ENCODE data around the gene RIT2. TPM values are rescaled to one million over a fixed set of nuclear protein-coding genes. Genes with fewer than 3 reads are reported as not detected.

Gene RIT2
- polyA plus RNA-seq, 4 donors: 0.27 TPM; not detected in 3

DNA sequence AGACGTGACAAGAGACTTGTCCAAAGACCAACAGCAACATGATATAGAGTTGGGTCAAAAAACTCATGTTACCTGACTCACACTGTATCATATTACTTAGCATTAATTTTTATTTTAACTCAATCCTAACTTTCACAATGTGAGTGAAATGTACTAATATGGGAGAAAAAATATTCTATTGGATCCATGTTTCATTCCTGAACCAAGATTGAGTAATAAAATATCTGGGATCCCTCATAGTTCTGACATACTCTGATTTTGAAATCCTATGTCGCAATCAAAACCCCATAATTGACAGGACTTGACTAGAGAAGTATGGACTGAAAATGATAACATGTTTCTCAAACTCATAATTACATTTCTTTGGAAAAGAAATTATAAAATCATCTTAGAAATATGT, 190.4 kb downstream of the RIT2 start:
- no peak overlapping the region for H3K4me3 ChIP-seq (ENCODE audit: low read depth in 1 of 3, low read length in 3 of 3)
- H3K36me3 ChIP-seq (ENCODE audit: control insufficient read depth in 3 of 3, insufficient read depth in 2 of 3, low read depth in 1 of 3, low read length in 3 of 3): no peaks in the 10 kb centered on the region
- no peaks in the 10 kb centered on the region for H3K4me1 ChIP-seq (ENCODE audit: control insufficient read depth in 3 of 3, insufficient read depth in 2 of 3, low read depth in 1 of 3, low read length in 2 of 3)
- H3K9me3 ChIP-seq (ENCODE audit: control insufficient read depth in 2 of 2, insufficient read depth in 1 of 2, low read depth in 1 of 2, low read length in 1 of 2): no peaks in the 10 kb centered on the region
- no peaks in the 10 kb centered on the region for H3K27me3 ChIP-seq (ENCODE audit: control insufficient read depth in 3 of 3, insufficient read depth in 3 of 3, low read length in 3 of 3)
- FAIRE-seq (no peak), DNase-seq (no peak)
- H3K27ac ChIP-seq (ENCODE audit: low read depth in 1 of 3, low read length in 2 of 3): no peak overlapping the region
- WGBS, 3 donors: 58 to 79% (median 58%) methylated on average over 2 of the region's 2 CpGs

DNA sequence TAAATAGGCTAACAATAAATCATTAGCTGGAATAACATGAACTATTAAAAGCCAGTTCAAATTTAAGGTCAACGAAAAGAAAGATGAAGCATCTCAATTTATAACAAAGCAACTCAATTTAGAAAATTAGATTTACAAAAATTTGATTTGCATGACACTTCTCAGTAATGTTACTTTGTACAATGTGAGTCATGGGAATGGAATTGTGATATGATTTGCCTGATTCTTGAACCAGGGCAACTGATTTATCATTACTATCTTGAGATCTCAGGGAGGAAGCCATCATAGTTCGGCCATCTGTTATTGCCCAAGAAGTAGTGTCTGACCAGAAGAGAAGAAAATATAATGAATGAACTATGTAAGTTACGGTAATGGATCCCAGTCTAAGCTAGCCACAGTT, 193.1 kb downstream of the RIT2 start:
- Histone ChIP-seq H3K4me3 (ENCODE audit: low read depth in 1 of 3, low read length in 3 of 3) (no peak overlapping the region), H3K9me3 (ENCODE audit: control insufficient read depth in 2 of 2, insufficient read depth in 1 of 2, low read depth in 1 of 2, low read length in 1 of 2) (no peaks in the 10 kb centered on the region), H3K27me3 (ENCODE audit: control insufficient read depth in 3 of 3, insufficient read depth in 3 of 3, low read length in 3 of 3) (no peaks in the 10 kb centered on the region), H3K36me3 (ENCODE audit: control insufficient read depth in 3 of 3, insufficient read depth in 2 of 3, low read depth in 1 of 3, low read length in 3 of 3) (no peaks in the 10 kb centered on the region), H3K27ac (ENCODE audit: low read depth in 1 of 3, low read length in 2 of 3) (no peak overlapping the region), H3K4me1 (ENCODE audit: control insufficient read depth in 3 of 3, insufficient read depth in 2 of 3, low read depth in 1 of 3, low read length in 2 of 3) (no peaks in the 10 kb centered on the region)
- 73 to 78% (median 75%) methylated on average over 3 of the region's 3 CpGs for WGBS, 3 donors
- no peak for FAIRE-seq
- DNase-seq: no peak

DNA sequence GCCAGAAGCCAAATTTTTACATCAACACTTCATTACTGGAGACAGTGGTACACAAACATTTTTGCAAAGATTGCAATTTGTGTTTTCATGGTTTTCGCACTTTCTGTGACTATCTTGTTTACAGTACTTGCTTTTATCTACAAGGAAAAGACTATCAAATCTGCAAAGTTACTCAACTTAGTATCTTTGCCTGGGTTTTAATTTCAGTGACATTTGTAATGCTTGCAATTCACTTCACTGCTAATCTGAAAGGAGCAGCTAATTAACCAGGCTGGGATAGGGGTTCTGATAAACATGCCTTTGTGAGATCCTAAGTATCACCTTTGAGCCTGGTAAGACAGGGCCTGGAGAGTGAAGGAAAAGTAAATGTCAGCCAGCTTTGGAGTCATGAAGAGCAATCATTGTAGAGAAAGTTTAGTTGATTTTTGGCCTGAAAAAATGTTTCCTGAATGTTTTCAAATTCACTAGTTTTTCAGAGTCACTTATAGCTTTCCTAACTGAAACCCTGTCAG, 194.2 kb downstream of the RIT2 start:
- Histone ChIP-seq H3K4me3 (ENCODE audit: low read depth in 1 of 3, low read length in 3 of 3) (no peak overlapping the region), H3K36me3 (ENCODE audit: control insufficient read depth in 3 of 3, insufficient read depth in 2 of 3, low read depth in 1 of 3, low read length in 3 of 3) (no peaks in the 10 kb centered on the region), H3K27me3 (ENCODE audit: control insufficient read depth in 3 of 3, insufficient read depth in 3 of 3, low read length in 3 of 3) (no peaks in the 10 kb centered on the region), H3K4me1 (ENCODE audit: control insufficient read depth in 3 of 3, insufficient read depth in 2 of 3, low read depth in 1 of 3, low read length in 2 of 3) (no peaks in the 10 kb centered on the region), H3K27ac (ENCODE audit: low read depth in 1 of 3, low read length in 2 of 3) (no peak overlapping the region), H3K9me3 (ENCODE audit: control insufficient read depth in 2 of 2, insufficient read depth in 1 of 2, low read depth in 1 of 2, low read length in 1 of 2) (no peaks in the 10 kb centered on the region)
- FAIRE-seq (no peak), DNase-seq (peak in 1 of 2 donors; percentile 5)
- 46 to 76% (median 61%) methylated on average over 1 of the region's 1 CpG for WGBS, 3 donors

DNA sequence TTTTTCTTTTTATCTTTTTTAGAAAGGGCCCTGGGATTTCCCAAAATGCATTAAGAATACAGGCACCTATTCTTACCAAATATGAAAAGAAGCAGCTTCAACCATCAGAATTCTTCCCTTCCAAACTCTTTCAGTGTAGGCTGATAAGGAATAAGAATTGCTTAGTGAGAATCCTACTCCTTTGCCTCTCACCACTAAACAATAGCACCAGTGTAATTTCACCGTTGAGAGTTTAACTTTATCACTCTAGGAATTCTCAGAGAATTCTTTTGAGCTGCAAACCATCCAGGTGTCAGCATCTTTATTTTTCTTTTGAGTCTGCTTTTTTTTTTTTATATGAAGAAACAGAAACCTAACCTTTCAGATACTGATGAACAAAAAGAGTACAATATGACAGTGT, 194.9 kb downstream of the RIT2 start:
- no peak for DNase-seq
- 10 to 33% (median 18%) methylated on average over 1 of the region's 1 CpG for WGBS, 3 donors
- FAIRE-seq: no peak
- H3K4me3 ChIP-seq (ENCODE audit: low read depth in 1 of 3, low read length in 3 of 3): no peak overlapping the region
- H3K27me3 ChIP-seq (ENCODE audit: control insufficient read depth in 3 of 3, insufficient read depth in 3 of 3, low read length in 3 of 3): no peaks in the 10 kb centered on the region
- no peaks in the 10 kb centered on the region for H3K9me3 ChIP-seq (ENCODE audit: control insufficient read depth in 2 of 2, insufficient read depth in 1 of 2, low read depth in 1 of 2, low read length in 1 of 2)
- H3K27ac ChIP-seq (ENCODE audit: low read depth in 1 of 3, low read length in 2 of 3): no peak overlapping the region
- no peaks in the 10 kb centered on the region for H3K36me3 ChIP-seq (ENCODE audit: control insufficient read depth in 3 of 3, insufficient read depth in 2 of 3, low read depth in 1 of 3, low read length in 3 of 3)
- no peaks in the 10 kb centered on the region for H3K4me1 ChIP-seq (ENCODE audit: control insufficient read depth in 3 of 3, insufficient read depth in 2 of 3, low read depth in 1 of 3, low read length in 2 of 3)

DNA sequence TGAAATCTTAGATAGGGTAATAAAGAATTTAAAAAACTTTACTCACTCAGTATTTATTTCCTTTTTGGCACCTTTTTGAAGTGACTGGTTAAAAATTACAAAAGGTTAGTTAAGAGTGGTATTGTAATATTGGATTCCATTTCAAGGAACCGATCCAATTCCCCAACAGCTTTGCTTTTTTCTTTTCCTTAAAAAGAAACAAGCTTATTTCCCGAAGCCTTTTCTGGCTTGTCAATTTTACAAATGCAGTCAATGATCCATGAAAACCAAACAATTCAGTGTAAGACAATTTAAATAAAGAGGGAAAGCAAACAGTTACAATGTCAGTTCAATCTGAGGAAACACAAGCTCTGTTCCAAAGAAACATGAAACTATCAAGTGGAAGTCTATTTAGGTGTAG, 200.2 kb downstream of the RIT2 start:
- H3K4me1 ChIP-seq (ENCODE audit: control insufficient read depth in 3 of 3, insufficient read depth in 2 of 3, low read depth in 1 of 3, low read length in 2 of 3): no peaks in the 10 kb centered on the region
- H3K27ac ChIP-seq (ENCODE audit: low read depth in 1 of 3, low read length in 2 of 3): no peak overlapping the region
- DNase-seq: no peak
- no peaks in the 10 kb centered on the region for H3K36me3 ChIP-seq (ENCODE audit: control insufficient read depth in 3 of 3, insufficient read depth in 2 of 3, low read depth in 1 of 3, low read length in 3 of 3)
- WGBS, 3 donors: 20 to 41% (median 38%) methylated on average over 2 of the region's 2 CpGs
- H3K4me3 ChIP-seq (ENCODE audit: low read depth in 1 of 3, low read length in 3 of 3): no peak overlapping the region
- FAIRE-seq: no peak
- no peaks in the 10 kb centered on the region for H3K27me3 ChIP-seq (ENCODE audit: control insufficient read depth in 3 of 3, insufficient read depth in 3 of 3, low read length in 3 of 3)
- H3K9me3 ChIP-seq (ENCODE audit: control insufficient read depth in 2 of 2, insufficient read depth in 1 of 2, low read depth in 1 of 2, low read length in 1 of 2): no peaks in the 10 kb centered on the region

DNA sequence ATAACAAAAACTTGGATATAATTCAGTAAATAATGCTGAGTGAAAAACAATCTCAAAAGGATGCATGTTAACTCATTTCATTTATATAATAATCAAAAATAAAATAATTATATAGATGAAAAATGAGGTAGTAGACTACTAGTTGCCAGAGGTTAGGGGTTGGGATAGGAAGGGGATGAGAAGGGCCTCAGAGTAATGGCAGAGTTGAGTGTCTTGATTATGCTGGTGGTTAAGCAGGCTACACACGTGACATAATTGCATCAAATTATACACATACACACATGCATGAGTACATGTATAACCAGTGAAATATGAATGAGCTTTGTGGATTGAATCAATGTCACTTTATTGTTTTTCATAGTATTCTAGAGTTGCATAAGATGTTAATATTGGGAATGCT, 201.0 kb downstream of the RIT2 start:
- WGBS, 3 donors: 75 to 82% (median 78%) methylated on average over 1 of the region's 1 CpG
- Histone ChIP-seq H3K4me3 (ENCODE audit: low read depth in 1 of 3, low read length in 3 of 3) (no peak overlapping the region), H3K4me1 (ENCODE audit: control insufficient read depth in 3 of 3, insufficient read depth in 2 of 3, low read depth in 1 of 3, low read length in 2 of 3) (no peaks in the 10 kb centered on the region), H3K9me3 (ENCODE audit: control insufficient read depth in 2 of 2, insufficient read depth in 1 of 2, low read depth in 1 of 2, low read length in 1 of 2) (no peaks in the 10 kb centered on the region), H3K27ac (ENCODE audit: low read depth in 1 of 3, low read length in 2 of 3) (no peak overlapping the region), H3K27me3 (ENCODE audit: control insufficient read depth in 3 of 3, insufficient read depth in 3 of 3, low read length in 3 of 3) (no peaks in the 10 kb centered on the region), H3K36me3 (ENCODE audit: control insufficient read depth in 3 of 3, insufficient read depth in 2 of 3, low read depth in 1 of 3, low read length in 3 of 3) (no peaks in the 10 kb centered on the region)
- no peak for DNase-seq
- FAIRE-seq: no peak

DNA sequence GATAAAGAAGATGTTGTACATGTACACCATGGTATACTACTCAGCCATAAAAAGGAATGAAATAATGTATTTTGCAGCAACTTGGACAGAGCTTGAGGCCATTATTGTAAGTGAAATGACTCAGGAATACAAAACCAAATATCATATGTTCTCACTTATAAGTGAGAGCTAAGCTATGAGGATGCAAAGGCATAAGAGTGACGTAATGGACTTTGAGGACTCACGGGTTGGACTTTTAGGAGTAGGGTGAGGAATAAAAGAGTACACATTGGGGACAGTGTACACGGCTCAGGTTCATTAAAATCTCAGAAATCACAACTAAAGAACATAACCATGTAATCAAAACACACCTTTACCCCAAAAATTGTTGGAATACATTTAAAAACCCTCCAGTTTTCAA, 206.4 kb downstream of the RIT2 start:
- Histone ChIP-seq H3K27ac (ENCODE audit: low read depth in 1 of 3, low read length in 2 of 3) (no peak overlapping the region), H3K4me1 (ENCODE audit: control insufficient read depth in 3 of 3, insufficient read depth in 2 of 3, low read depth in 1 of 3, low read length in 2 of 3) (no peaks in the 10 kb centered on the region), H3K9me3 (ENCODE audit: control insufficient read depth in 2 of 2, insufficient read depth in 1 of 2, low read depth in 1 of 2, low read length in 1 of 2) (no peaks in the 10 kb centered on the region), H3K27me3 (ENCODE audit: control insufficient read depth in 3 of 3, insufficient read depth in 3 of 3, low read length in 3 of 3) (no peaks in the 10 kb centered on the region), H3K36me3 (ENCODE audit: control insufficient read depth in 3 of 3, insufficient read depth in 2 of 3, low read depth in 1 of 3, low read length in 3 of 3) (no peaks in the 10 kb centered on the region), H3K4me3 (ENCODE audit: low read depth in 1 of 3, low read length in 3 of 3) (no peak overlapping the region)
- DNase-seq (no peak), FAIRE-seq (no peak)
- WGBS, 3 donors: 70 to 88% (median 77%) methylated on average over 3 of the region's 3 CpGs

DNA sequence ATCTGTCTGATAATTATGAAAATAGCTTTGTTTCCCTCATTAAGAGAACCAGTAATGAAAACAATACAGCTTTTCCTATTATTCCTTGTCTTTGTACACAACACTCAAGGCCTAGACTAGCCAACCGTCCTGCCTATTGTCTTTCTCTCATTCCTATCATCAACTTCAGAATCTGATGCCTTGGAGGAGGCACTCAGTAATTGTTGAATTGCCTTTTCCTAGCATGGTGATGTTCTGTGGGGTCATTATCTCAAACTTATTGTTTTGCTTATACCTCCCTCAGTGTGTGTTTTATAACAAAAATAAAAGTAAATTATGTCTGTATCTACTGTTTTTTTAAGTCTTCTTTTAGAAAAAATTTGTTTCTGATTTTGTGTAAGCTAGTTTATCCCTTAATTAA, 208.7 kb downstream of the RIT2 start:
- 53 to 77% (median 65%) methylated on average over 1 of the region's 1 CpG for WGBS, 3 donors
- no peaks in the 10 kb centered on the region for H3K27me3 ChIP-seq (ENCODE audit: control insufficient read depth in 3 of 3, insufficient read depth in 3 of 3, low read length in 3 of 3)
- H3K9me3 ChIP-seq (ENCODE audit: control insufficient read depth in 2 of 2, insufficient read depth in 1 of 2, low read depth in 1 of 2, low read length in 1 of 2): no peaks in the 10 kb centered on the region
- H3K4me3 ChIP-seq (ENCODE audit: low read depth in 1 of 3, low read length in 3 of 3): no peak overlapping the region
- FAIRE-seq (no peak), DNase-seq (no peak)
- no peaks in the 10 kb centered on the region for H3K4me1 ChIP-seq (ENCODE audit: control insufficient read depth in 3 of 3, insufficient read depth in 2 of 3, low read depth in 1 of 3, low read length in 2 of 3)
- H3K36me3 ChIP-seq (ENCODE audit: control insufficient read depth in 3 of 3, insufficient read depth in 2 of 3, low read depth in 1 of 3, low read length in 3 of 3): no peaks in the 10 kb centered on the region
- H3K27ac ChIP-seq (ENCODE audit: low read depth in 1 of 3, low read length in 2 of 3): no peak overlapping the region

DNA sequence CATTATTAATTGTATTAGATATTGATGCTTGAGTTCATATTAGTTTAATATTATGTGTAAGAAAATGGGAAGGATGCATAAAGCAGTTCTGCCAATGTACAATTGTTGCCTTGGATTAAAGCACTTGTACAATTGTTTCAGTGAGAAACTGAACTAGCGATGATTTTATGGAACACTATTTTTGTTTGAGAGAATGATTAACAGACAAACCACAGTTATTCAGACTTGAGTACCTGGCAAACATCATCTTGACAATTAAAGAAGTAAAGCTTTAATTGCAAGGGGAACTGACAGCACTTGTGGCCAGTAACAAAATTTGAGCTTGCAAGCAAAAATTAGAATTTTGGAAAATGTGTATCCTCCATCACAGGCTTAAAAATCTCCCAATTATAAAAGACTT, 214.3 kb downstream of the RIT2 start:
- WGBS, 3 donors: 26 to 74% (median 26%) methylated on average over 1 of the region's 1 CpG
- Histone ChIP-seq H3K4me3 (ENCODE audit: low read depth in 1 of 3, low read length in 3 of 3) (no peak overlapping the region), H3K36me3 (ENCODE audit: control insufficient read depth in 3 of 3, insufficient read depth in 2 of 3, low read depth in 1 of 3, low read length in 3 of 3) (no peaks in the 10 kb centered on the region), H3K27ac (ENCODE audit: low read depth in 1 of 3, low read length in 2 of 3) (no peak overlapping the region), H3K9me3 (ENCODE audit: control insufficient read depth in 2 of 2, insufficient read depth in 1 of 2, low read depth in 1 of 2, low read length in 1 of 2) (no peaks in the 10 kb centered on the region), H3K27me3 (ENCODE audit: control insufficient read depth in 3 of 3, insufficient read depth in 3 of 3, low read length in 3 of 3) (no peaks in the 10 kb centered on the region), H3K4me1 (ENCODE audit: control insufficient read depth in 3 of 3, insufficient read depth in 2 of 3, low read depth in 1 of 3, low read length in 2 of 3) (no peaks in the 10 kb centered on the region)
- FAIRE-seq: no peak
- no peak for DNase-seq
